Uterus (tissue), 2 donors: ENCODE results near the gene TEX19.

Experiments used
- CTCF ChIP-seq, 4 experiments: fragments of 200-600 bp in 2 of 4; fragments of 450-650 bp in 2 of 4; sonication (generic) in 2 of 4; IDR thresholded peaks; one replicate each; pipeline ENCODE4 v1.5.1; 2016 to 2019; ENCODE audit warnings: antibody characterized with exemption in 4 of 4, mild to moderate bottlenecking in 2 of 4, moderate library complexity in 1 of 4
- POLR2A ChIP-seq, 2 donors: fragments of 450-650 bp; IDR thresholded peaks; one replicate each; pipeline ENCODE4 v1.6.1; 2016; ENCODE audit warnings: antibody characterized with exemption in 2 of 2, mild to moderate bottlenecking in 1 of 2, moderate library complexity in 1 of 2

GRCh38 chr17:82334204-82334621 is 24.8 kb upstream of the TEX19 start:
- TF ChIP-seq POLR2A (IDR thresholded peaks at IDR 0.05), result no peak
- no peak for TF ChIP-seq CTCF (IDR thresholded peaks at IDR 0.05)
